ENCODE measurements around the gene FARP2. TPM values are rescaled to one million over a fixed set of nuclear protein-coding genes. Genes with fewer than 3 reads are reported as not detected.
A peak's percentile ranks its signal among the peaks of the same experiment; 100 is the strongest.
"Not testable (repeated sequence)": the region's sequence is repeated elsewhere in the genome, so short reads cannot be mapped to it uniquely, and the experiment has no call there.

The FARP2 gene
- total RNA-seq, 1 experiment from 2014 or later = 37.2 TPM

DNA sequence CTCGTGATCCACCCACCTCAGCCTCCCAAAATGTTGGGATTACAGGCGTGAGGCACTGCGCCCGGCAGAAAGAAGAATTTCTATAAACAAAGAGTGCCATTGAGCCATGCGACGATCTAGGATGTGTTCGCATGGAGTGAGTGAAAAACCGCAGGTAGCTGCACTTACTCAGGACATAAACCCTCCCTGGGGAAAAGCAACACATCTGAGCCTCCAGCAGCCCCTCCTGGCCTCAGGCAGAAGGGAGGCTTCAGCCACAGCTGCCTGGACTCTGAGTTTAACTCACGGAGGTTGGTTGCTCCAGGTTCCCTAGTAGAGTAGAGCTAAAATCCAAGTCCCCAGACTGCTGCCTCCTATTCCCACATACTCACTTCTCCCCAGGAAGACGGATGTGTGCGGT is 163.6 kb downstream of the FARP2 start:
- Histone ChIP-seq H3K4me3 (ENCODE audit: low read depth, low read length) (no peak overlapping the region), H3K27me3 (replicated peaks; ENCODE audit: control insufficient read depth, insufficient read depth, low read length) (no peaks in the 10 kb centered on the region), H3K9me3 (no peaks in the 10 kb centered on the region), H3K4me1 (no peaks in the 10 kb centered on the region), H3K36me3 (ENCODE audit: control insufficient read depth, insufficient read depth, low read length) (no peaks in the 10 kb centered on the region)
- no peaks in the 10 kb centered on the region for H3K4me1 Mint-ChIP-seq (ENCODE audit: low read depth, unreplicated experiment)
- H3K4me3 Mint-ChIP-seq (ENCODE audit: unreplicated experiment) = no peak overlapping the region
- H3K9me3 Mint-ChIP-seq (ENCODE audit: unreplicated experiment) = peaks cover 12% of the 10 kb centered on the region
- no peak for DNase-seq
- no TSS peak for BruUV-seq (replicated peaks)
- H3K27me3 Mint-ChIP-seq (ENCODE audit: insufficient read depth, unreplicated experiment) = no peaks in the 10 kb centered on the region
- POLR2A ChIA-PET = no interaction called here
- CTCF ChIA-PET = no interaction called here
- H3K27ac Mint-ChIP-seq (ENCODE audit: unreplicated experiment) = no peak overlapping the region
- TF ChIP-seq, protein P1, sequence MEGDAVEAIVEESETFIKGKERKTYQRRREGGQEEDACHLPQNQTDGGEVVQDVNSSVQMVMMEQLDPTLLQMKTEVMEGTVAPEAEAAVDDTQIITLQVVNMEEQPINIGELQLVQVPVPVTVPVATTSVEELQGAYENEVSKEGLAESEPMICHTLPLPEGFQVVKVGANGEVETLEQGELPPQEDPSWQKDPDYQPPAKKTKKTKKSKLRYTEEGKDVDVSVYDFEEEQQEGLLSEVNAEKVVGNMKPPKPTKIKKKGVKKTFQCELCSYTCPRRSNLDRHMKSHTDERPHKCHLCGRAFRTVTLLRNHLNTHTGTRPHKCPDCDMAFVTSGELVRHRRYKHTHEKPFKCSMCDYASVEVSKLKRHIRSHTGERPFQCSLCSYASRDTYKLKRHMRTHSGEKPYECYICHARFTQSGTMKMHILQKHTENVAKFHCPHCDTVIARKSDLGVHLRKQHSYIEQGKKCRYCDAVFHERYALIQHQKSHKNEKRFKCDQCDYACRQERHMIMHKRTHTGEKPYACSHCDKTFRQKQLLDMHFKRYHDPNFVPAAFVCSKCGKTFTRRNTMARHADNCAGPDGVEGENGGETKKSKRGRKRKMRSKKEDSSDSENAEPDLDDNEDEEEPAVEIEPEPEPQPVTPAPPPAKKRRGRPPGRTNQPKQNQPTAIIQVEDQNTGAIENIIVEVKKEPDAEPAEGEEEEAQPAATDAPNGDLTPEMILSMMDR (IDR thresholded peaks at IDR 0.05; ENCODE audit: insufficient read depth in 1 of 2, low read depth in 1 of 2, low read length in 1 of 2, severe bottlenecking in 1 of 2, unreplicated experiment in 1 of 2) = no peak
- peaks cover 4% of the 10 kb centered on the region for H3K36me3 Mint-ChIP-seq (ENCODE audit: insufficient read depth, unreplicated experiment)
- intact Hi-C loops (cut with micrococcal nuclease; ENCODE audit: unreplicated experiment) = no loop called here

GRCh38 chr2:241522477-241522876 is 166.4 kb downstream of the FARP2 start:
- Histone ChIP-seq H3K9me3 (no peaks in the 10 kb centered on the region), H3K4me3 (ENCODE audit: low read depth, low read length) (no peak overlapping the region), H3K4me1 (no peaks in the 10 kb centered on the region), H3K27me3 (replicated peaks; ENCODE audit: control insufficient read depth, insufficient read depth, low read length) (no peaks in the 10 kb centered on the region), H3K36me3 (ENCODE audit: control insufficient read depth, insufficient read depth, low read length) (no peaks in the 10 kb centered on the region)
- BruUV-seq (replicated peaks) = no TSS peak
- H3K9me3 Mint-ChIP-seq (ENCODE audit: unreplicated experiment) = peaks cover 5% of the 10 kb centered on the region
- ChIA-PET POLR2A (no interaction called here), CTCF (no interaction called here)
- no peak for DNase-seq
- H3K4me3 Mint-ChIP-seq (ENCODE audit: unreplicated experiment) = no peak overlapping the region
- no peaks in the 10 kb centered on the region for H3K4me1 Mint-ChIP-seq (ENCODE audit: low read depth, unreplicated experiment)
- H3K27ac Mint-ChIP-seq (ENCODE audit: unreplicated experiment) = no peak overlapping the region
- TF ChIP-seq, protein P1 (IDR thresholded peaks at IDR 0.05; ENCODE audit: insufficient read depth in 1 of 2, low read depth in 1 of 2, low read length in 1 of 2, severe bottlenecking in 1 of 2, unreplicated experiment in 1 of 2) = no peak
- H3K27me3 Mint-ChIP-seq (ENCODE audit: insufficient read depth, unreplicated experiment) = no peaks in the 10 kb centered on the region
- intact Hi-C loops (cut with micrococcal nuclease; ENCODE audit: unreplicated experiment) = no loop called here
- H3K36me3 Mint-ChIP-seq (ENCODE audit: insufficient read depth, unreplicated experiment) = no peaks in the 10 kb centered on the region

GRCh38 chr2:241525818-241526780 is 170.0 kb downstream of the FARP2 start:
- H3K9me3 Mint-ChIP-seq (ENCODE audit: unreplicated experiment); BruUV-seq (replicated peaks); H3K4me1 Mint-ChIP-seq (ENCODE audit: low read depth, unreplicated experiment); H3K36me3 Mint-ChIP-seq (ENCODE audit: insufficient read depth, unreplicated experiment); H3K4me1 ChIP-seq; POLR2A ChIA-PET; H3K27me3 Mint-ChIP-seq (ENCODE audit: insufficient read depth, unreplicated experiment); H3K27me3 ChIP-seq (replicated peaks; ENCODE audit: control insufficient read depth, insufficient read depth, low read length); H3K9me3 ChIP-seq; intact Hi-C loops (cut with micrococcal nuclease; ENCODE audit: unreplicated experiment); CTCF ChIA-PET; H3K4me3 ChIP-seq (ENCODE audit: low read depth, low read length); H3K36me3 ChIP-seq (ENCODE audit: control insufficient read depth, insufficient read depth, low read length); H3K4me3 Mint-ChIP-seq (ENCODE audit: unreplicated experiment); H3K27ac Mint-ChIP-seq (ENCODE audit: unreplicated experiment): not testable (repeated sequence)
- DNase-seq = peak in 1 of 2 experiments; percentile 6

All from Caco-2 (cell line).